Right forelimb (tissue), 1 donor: Measurements from ENCODE around the gene ANKRD17.

Source experiments
- DNase-seq: peaks from one replicate; pipeline ENCODE4 v3.0.0-alpha.2; 2018

The ANKRD17 gene

GRCh38 chr4:73193659-73194058, 64.9 kb downstream of the ANKRD17 start:
- no peak for DNase-seq

GRCh38 chr4:73193155-73193554, 65.4 kb downstream of the ANKRD17 start:
- no peak for DNase-seq

DNA sequence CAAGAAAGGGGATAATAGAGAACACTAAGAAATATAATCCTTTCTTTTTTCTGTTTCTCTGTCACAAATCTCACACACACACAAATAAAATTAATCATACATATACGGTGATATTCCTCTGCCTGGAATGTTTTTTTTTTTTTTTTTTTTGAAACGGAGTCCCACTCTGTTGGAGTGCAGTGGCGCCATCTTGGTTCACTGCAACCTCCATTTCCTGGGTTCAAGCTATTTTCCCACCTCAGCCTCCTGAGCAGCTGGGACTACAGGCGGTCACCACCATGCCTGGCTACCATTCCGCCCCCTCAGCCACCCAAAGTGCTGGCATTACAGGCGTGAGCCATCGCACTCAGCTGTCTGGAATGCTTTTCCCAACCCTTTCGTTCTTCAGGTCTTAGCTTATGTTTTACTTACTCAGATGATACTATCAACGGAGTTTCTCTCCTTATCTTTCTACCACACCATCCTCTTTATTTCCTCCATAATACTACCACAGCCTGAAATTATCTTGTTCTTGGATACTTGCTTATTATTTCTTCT, 69.3 kb downstream of the ANKRD17 start:
- DNase-seq: no peak

DNA sequence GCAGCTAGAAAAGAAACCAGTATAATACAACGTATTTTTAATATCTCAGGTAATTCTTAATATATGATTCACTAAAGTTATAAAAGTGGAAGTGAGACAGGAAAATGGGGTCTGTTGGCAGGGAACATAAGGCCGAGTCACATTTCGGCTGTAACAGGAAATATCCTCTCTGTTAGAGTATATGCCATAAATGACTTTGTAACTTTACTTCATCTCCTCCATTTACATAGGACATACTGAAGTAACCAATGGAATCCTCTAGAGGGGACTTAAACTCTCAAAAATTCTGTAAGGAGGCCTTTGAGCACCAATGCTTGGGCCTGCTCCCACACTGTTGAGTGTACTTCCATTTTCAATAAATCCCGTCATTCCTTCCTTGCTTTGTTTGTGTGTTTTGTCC, 71.3 kb downstream of the ANKRD17 start:
- no peak for DNase-seq

- no peak for DNase-seq
Measured at GRCh38 chr4:73185903-73186302, 72.7 kb downstream of the ANKRD17 start.

- no peak for DNase-seq
Measured at GRCh38 chr4:73181231-73181630, 77.4 kb downstream of the ANKRD17 start.

GRCh38 chr4:73178389-73178788, 80.2 kb downstream of the ANKRD17 start:
- no peak for DNase-seq

- DNase-seq: no peak
Measured at GRCh38 chr4:73172161-73172560, 86.4 kb downstream of the ANKRD17 start.

GRCh38 chr4:73170518-73171198, 87.9 kb downstream of the ANKRD17 start:
- DNase-seq: no peak

DNA sequence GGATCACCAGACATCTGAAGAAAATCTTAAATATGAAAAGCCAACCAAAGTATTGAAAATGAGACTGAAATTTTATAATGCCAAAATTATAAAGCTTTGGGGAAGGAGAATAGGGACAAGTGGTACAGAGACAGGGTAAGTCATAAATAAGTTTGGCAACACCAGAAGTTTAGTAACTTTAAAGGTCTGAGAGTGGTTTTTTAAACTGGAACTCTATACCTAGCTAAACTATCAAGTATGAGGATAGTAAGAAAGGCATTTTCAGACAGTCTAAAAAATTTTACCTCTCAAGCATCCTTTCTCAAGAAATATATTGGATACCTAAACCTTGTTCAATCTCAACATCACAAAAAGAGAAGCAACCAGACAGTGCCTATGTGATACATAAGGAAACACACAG, 92.4 kb downstream of the ANKRD17 start:
- no peak for DNase-seq

DNA sequence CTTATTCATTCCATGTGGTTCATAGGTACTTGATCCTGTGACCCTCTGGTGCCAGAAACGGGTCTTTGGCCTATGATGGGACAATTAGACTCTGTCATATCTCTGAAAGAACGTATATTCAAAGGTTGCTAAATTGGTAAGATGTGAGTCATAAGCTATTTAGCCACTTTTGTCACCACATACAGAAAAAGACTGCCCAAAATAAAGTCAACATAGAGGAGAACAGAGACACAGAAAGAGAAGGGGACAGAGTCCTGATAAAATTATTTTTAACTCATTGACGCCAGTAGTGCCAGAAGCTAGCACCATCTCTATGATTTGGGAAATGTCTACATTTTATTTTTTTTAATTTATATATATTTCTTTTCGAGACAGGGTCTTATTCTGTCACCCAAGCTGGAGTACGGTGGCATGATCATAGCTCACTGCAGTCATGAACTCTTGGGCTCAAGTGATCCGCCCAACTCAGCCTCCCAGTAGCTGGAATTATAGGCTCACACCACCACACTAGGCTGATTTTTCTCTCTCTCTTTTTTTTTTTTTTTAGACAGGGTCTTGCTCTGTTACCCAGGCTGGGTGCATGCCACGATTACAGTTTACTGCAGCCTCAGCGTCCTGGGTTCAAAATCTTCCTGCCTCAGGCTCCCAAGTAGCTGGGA, 96.9 kb downstream of the ANKRD17 start:
- DNase-seq: no peak

DNA sequence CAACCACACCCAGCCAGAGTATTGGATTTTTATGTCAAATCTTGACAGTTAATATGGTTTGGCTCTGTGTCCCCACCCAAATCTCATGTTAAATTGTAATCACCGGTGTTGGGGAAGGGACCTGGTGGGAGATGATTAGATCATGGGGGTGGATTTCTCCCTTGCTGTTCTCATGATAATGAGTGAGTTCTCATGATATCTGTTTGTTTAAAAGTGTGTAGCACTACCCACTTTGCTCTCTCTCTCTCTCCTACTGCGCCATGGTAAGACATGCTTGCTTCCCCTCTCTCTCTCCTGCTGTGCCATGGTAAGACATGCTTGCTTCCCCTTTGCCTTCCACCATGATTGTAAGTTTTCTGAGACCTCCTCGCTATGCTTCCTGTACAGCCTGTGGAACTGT, 102.2 kb downstream of the ANKRD17 start:
- DNase-seq: no peak

GRCh38 chr4:73152893-73153292, 105.7 kb downstream of the ANKRD17 start:
- DNase-seq: no peak

- DNase-seq: no peak
Measured at GRCh38 chr4:73142995-73143547, 115.5 kb downstream of the ANKRD17 start.

DNA sequence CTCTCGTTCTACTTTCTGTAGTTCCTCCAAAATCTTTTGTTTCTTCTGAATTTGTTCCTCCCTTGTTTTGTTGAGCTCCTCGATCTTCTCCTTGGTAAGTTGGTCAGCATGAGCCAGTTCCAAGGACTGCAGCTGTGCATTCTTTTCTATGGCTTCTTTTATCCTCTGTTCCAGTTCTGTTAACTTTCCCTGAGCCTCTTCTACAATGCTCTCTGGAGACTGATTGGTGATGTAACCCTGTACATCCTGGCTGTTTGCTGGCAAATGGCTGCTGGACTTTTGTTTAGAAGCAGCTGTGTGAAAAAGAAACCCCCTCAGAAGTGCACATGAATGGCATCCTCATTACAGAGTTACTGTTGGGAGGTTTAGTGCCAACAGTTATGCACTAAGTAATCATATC, 118.6 kb downstream of the ANKRD17 start:
- no peak for DNase-seq

GRCh38 chr4:73139245-73139644, 119.4 kb downstream of the ANKRD17 start:
- no peak for DNase-seq

- no peak for DNase-seq
Measured at GRCh38 chr4:73137121-73137520, 121.5 kb downstream of the ANKRD17 start.

DNA sequence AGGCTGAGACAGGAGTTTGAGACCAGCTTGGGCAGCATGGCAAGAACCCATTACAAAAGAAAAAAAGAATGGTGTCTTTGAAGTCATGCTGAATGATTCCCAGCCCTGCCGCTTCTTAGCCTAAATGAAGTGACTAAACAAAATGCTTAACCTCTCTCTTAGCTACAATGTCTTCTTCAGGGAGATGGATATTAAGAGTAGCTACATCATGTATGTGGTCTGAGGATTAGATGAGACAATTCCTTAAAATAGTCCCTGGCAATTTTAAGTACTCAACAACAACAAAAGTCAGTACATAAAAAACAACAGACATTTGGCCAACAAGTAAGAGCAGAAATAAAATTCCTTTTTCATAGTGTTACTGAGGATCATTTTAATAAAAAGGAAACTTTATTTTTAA, 124.8 kb downstream of the ANKRD17 start:
- DNase-seq: no peak

- no peak for DNase-seq
Measured at GRCh38 chr4:73131281-73131680, 127.3 kb downstream of the ANKRD17 start.

DNA sequence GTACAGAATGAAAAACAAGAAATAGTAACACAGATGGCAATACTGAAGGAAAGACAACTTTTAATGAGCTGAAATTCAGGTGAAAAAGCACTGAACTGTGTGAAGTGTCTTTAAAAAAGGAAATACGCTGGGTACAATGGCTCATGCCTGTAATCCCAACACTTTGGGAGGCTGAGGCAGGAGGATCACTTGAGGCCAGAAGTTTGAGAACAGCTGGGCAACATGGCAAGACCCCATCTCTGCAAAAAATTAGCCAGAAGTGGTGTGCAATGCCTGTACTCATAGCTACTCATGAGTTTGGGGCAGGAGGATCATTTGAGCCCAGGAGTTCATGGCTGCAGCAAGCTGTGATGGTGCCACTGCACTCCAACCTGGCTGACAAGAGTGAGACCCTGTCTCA, 129.3 kb downstream of the ANKRD17 start:
- no peak for DNase-seq

DNA sequence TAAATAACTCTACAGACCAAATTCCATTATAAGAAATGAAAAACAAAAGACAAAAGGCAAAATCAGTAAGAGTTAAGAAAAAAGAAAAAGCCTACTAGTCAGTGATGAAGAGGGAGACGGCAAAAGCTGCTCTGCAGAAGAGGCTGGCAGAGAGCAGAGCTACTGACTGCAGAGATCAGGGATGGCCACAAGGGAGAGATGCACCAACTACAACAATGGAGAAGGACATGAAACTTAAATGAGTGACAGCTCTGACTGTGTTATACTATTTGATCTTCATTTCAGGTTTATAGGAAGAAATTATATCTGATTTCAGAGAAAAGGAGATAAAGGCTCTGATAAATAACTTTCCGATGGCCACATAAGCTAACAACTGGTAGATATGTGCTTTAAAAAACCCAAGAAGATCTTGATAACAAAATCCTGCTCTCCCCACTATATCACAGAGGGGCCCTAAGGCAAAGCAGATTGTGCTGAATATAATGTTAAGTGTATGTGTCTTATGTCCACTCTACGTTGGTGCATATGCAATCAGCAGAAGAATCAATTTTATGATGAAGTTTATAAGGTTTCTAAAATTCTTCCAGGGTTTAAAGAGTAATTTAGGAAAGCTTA, 130.7 kb downstream of the ANKRD17 start:
- DNase-seq: no peak

DNA sequence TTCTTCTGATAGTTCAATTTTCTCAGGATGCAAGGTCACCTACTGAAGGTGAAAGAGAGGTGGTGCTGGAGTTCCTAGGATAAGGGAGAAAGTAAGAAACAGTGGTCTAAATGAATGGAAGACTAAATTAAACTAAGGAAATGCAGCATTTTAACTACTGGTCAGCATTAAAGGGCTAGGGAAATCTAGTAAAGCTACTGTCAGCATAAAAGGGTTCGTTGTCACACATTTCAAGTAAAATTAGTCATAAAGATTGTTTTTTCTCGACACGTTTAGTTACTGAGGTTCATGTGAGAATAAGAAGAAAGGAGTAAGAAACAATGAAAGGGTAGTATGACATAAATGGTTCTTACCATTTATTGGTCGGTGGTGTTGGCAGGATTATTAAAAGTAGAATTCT, 149.1 kb downstream of the ANKRD17 start:
- DNase-seq: no peak

GRCh38 chr4:73104695-73105094, 153.9 kb downstream of the ANKRD17 start:
- DNase-seq: no peak
